ENCODE data around the gene FTO.
A peak's percentile ranks its signal among the peaks of the same experiment; 100 is the strongest.

FTO gene

DNA sequence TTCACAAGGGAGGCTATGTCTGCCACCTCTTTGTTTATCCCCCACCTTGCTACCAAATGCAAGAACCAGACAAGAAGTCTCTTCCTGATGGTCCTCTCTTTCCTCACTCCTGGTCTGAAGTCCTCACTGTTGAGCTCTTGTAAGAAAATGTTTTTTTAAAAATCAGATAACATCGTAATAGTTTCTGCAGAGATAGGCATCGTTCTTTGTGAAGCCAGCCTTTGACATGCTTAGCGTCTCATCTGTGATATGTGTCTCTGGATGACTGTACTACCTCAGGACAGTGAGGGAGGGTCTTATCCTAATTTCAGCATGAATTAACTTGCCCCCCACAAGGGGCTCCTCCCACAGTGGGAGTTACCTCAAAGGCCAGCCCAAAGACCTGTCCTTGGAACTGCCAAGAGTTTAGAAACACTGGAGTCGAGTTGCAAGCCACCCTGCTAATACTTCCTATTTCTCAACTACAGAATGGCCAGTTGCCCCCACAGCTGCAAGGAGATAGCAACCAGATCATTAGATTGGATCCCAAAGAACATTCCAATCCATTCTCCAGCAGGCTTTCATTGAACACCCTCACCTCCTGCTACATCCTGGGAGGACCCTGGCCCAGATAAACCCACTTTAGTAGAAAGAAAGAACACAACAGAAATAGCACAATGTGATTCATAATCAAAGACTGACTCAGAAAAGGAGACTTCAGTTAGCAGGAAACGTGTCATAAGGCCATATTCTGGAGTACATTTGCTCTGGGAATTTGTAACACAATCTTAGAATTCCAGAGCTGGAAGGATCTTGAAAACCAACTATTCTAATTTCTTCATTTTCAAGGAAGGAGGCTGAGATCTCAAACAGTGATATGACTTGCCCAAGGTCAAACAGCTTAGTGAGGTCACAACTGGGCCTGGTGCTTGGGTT, 431.7 kb downstream of the FTO start:
- TF ChIP-seq, protein P1, sequence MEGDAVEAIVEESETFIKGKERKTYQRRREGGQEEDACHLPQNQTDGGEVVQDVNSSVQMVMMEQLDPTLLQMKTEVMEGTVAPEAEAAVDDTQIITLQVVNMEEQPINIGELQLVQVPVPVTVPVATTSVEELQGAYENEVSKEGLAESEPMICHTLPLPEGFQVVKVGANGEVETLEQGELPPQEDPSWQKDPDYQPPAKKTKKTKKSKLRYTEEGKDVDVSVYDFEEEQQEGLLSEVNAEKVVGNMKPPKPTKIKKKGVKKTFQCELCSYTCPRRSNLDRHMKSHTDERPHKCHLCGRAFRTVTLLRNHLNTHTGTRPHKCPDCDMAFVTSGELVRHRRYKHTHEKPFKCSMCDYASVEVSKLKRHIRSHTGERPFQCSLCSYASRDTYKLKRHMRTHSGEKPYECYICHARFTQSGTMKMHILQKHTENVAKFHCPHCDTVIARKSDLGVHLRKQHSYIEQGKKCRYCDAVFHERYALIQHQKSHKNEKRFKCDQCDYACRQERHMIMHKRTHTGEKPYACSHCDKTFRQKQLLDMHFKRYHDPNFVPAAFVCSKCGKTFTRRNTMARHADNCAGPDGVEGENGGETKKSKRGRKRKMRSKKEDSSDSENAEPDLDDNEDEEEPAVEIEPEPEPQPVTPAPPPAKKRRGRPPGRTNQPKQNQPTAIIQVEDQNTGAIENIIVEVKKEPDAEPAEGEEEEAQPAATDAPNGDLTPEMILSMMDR (IDR thresholded peaks at IDR 0.05; ENCODE audit: low read depth, low read length): no peak
- peak; percentile 2 for DNase-seq (ENCODE audit: extremely low read depth, low read depth)

DNA sequence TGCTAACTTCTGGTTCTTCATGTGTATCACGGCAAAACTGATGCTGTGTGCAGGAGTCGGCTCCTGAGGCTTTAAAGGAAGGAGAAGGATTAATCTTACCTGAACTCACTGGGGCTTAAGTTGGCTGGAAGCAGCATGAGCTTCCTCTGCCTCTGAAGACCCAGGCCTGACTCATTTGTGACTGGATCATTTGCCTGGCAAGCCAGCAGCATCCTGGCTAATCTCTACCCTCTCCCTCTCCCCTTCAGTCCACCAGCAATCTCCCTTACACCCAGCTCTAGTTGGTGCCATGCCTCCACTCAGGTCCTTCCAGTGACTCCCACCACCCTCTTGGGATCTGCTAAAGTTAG, 432.3 kb downstream of the FTO start:
- no peak for DNase-seq (ENCODE audit: extremely low read depth, low read depth)

DNA sequence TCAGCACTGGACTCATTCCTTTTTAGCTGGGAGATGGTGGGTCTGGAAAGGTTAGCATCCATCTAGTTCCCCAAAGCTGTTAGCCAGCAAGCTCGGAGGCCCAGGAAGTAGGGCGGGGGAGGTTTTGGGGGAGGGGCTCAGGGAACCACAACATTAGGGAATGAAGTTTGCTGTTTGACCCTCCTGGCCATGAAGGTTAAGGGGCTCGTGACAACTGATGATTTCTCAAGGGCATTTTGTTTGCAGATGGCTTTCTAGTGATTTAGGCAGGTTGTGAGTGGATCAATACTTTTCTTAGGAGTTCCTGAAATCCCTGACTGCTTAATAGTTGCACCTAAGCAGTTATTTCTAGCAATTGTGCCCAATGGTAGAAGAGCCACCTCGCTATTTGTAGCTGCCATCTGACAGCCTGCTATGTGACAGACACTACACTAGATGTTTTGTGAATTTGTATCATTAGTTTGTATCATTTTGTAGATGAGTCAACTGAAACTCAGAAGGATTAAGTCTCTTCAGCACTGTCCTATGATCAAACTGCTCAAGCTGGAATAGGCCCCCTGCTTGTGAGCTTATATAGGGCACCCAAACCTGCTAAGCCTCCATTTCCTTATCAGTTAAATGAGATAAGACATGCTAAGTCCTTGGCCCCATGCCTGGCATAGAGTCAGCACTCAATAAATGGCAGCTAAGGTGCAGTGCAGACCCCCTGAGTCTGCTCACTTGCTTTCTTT, 436.3 kb downstream of the FTO start:
- TF ChIP-seq, protein P1 (IDR thresholded peaks at IDR 0.05; ENCODE audit: low read depth, low read length): no peak
- no peak for DNase-seq (ENCODE audit: extremely low read depth, low read depth)

More for the DNA sequence above, 432.3 kb downstream of the FTO start:
- TF ChIP-seq, protein P1 (IDR thresholded peaks at IDR 0.05; ENCODE audit: low read depth, low read length): no peak

DNA sequence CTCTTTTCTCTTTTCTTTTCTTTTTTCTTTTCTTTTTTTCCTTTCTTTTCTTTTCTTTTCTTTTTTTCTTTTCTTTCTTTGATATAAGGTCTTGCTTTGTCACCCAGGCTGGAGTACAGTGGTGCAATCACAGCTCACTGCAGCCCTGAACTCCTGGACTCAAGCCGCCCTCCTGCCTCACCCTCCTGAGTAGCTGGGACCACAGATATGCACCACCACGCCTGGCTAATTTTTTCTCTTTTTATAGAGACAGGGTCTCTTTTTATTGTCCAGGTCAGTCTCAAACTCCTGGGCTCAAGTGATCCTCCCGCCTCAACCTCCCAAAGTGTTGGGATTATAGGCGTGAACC, 436.8 kb downstream of the FTO start:
- TF ChIP-seq, protein P1 (IDR thresholded peaks at IDR 0.05; ENCODE audit: low read depth, low read length): no peak

DNA sequence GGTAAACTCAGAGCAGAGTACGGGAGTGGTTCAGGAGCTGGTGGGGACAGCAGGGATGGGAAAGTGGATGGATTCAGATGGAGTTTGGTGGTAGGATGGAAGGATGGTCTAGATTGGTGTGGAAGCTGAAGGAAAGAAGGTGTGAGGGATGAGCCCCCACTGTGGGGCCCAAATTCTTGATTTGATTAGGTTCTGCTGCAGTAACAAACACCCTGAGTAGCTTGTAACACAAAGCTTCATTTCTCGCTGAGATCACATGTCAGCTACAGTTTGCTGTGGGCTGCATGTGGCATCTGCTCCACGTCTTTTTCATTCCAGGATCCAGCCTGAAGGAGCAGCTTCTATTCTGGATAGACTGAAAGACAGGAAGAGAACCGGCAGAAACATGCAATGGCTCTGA, 438.8 kb downstream of the FTO start:
- TF ChIP-seq, protein P1 (IDR thresholded peaks at IDR 0.05; ENCODE audit: low read depth, low read length): no peak
- no peak for DNase-seq (ENCODE audit: extremely low read depth, low read depth)

More for the DNA sequence above, 436.8 kb downstream of the FTO start:
- no peak for DNase-seq (ENCODE audit: extremely low read depth, low read depth)

DNA sequence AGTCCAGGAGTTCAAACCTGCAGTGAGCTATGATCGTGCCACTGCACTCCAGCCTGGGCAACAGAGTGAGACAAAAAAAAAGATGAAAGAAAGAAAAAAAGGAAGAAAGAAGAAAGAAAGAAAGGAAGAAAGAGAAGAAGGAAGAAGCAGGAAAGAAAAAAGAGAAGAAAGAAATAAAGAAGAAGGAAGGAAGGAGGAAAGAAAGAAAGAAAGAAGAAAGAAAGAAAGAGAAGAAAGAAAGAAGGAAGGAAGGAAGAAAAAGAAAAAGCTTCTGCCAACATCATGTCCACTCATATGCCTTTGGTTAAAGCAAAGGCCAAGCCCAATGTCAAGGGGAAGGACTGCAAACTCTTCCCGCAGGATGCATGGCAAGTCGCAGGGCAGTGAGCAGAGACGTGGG, 439.5 kb downstream of the FTO start:
- DNase-seq (ENCODE audit: extremely low read depth, low read depth): no peak
- TF ChIP-seq, protein P1 (IDR thresholded peaks at IDR 0.05; ENCODE audit: low read depth, low read length): no peak

DNA sequence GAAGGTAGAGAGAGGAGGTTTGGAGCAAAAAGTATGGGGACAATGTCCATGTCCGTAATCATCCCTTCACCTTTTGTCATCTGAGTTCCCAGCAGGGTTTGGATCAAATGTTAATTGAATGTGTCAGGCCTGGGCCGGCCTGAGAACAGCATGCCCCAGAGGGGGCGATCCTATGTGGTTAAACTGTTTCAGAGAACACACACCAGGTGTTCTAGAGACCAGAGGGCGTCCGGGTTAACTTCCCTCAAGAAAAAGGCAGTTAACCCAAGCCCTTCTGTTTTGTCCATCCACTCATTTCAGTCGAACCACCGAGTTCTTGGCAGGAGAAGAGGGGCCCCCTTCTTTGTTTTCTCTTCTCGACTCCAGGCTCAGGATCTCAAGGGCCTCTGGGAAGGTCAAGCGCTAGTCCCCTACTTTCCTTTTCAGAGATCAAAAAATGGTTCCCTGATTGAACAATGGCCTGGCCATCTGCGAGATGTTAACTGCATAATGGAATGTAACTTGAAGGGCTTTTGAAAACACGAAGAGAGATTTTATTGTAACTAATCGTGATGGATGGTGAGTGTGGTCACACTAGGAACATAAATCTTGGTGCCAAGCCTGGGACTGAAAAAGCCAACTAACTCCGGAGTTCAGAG, 440.1 kb downstream of the FTO start:
- TF ChIP-seq, protein P1 (IDR thresholded peaks at IDR 0.05; ENCODE audit: low read depth, low read length): no peak
- DNase-seq (ENCODE audit: extremely low read depth, low read depth): no peak
